Amniotic stem cell (primary cell): ENCODE data around the gene BLOC1S6.

Experiments used
- DNase-seq: peaks from one replicate; lab custom pipeline; 2025; lab: John Stamatoyannopoulos, UW

Gene BLOC1S6

DNA sequence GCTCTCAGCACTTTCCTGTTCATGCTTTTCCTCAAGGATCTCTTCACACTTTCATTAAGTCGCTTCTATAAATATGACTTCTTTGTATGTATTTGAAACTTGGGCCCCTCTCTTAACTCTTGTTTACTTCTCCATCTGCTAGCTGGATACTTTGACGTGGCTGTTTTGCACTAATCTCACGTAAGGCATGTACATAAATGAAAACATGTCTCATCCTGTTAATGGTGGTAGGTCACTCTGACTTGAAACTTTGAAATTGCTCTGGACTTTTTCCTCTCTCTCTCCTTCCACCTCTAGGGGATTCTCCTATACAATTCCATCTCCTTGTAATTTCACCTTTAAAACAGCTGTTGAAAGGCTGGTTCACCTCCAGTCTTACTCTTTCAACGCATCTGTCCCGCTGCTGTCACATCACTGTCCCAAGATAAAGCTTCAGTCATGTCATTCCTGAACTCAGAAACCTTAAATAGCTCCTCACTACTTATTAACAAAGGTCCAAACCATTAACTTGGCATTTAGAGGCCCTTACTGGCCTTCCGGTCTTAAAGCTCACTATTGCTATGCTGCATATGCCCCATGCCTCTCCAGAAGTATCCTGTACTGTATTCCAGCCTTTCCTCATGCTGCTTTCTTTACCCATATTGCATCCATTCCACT, 1.2 kb downstream of the BLOC1S6 start:
- no peak for DNase-seq

DNA sequence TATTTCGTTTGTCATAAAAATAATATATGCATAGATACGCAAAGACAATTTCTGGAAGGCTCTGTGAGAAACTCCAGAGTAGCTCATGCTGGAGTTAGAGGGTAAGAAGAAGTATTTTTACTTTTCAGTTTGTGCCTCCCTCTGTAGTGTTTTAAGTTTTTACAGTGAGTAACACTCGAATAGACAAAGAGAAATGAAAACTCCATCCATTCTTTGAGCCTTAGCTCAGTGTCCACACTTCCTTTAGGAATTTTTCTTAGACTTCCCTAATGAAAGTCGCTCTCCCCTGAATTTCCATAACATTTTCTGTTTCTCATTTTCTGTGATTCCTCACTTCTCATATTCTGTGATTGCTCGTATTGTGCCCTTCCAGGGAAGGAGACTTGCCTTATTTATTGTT, 2.1 kb downstream of the BLOC1S6 start:
- no peak for DNase-seq

DNA sequence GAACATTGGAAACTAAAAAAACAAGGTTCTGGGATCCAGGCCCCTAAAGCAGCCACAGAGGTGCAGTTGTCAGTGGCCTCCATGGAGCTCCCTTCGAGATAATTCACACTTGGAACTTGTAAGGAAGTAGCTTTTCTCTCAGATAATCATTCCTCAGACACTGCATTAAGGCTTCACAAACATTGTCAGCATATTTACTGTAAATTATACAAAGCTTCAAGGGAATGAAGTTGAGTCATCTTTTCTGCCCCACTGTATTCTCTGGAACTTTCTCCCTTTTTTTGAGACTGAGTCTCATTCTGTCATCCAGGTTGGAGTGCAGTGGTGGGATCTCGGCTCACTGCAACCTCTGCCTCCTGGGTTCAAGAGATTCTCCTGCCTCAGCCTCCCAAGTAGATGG, 7.1 kb downstream of the BLOC1S6 start:
- no peak for DNase-seq

DNA sequence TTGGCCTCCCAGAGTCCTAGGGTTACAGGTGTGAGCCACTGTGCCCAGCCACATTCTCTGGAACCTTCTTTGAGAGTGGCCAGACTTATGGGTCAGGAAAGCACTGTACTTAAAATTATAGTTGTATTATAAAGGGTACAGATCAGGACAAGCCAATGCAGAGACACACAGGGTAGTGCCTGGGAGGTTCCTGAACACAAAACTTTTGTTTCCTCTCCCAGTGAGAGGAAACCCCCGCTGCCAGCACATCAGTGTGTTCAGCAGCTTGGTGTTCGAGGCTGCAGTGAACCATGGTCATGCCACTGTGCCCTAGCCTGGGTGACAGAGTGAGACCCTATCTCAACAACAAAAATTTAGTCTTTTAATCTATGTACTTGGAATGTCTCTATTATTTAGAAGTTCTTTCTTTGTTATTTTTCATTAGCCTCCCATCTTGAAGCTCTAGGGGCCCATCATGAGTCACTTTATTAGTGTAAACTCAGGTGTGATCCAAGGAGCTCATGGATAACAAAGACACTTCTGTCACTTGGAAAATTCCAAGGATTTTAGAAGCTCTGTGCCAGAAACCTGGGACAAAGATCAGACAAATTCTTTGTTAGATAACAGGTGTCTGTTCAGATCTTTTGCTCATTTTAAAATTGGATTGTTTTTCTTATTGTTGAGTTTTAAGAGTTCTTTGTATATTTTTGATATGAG, 7.8 kb downstream of the BLOC1S6 start:
- DNase-seq = no peak

DNA sequence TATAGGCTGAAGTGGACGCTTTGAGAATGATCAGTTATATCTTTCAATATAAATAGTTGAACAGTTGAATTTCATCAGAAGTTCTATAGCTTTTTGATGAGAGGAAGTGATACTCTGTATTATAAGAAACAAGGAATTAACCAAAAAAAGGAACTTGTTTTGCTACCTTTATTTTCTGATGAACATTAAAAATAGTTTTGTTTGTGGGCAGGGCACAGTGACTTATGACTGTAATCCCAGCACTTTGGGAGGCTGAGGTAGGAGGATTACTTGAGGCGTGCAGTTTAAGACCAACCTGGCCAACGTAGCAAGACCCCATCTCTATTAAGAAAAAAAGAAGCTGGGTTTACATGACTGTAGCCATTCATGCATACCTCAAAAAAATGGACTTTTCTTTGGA, 16.7 kb downstream of the BLOC1S6 start:
- DNase-seq = no peak

DNA sequence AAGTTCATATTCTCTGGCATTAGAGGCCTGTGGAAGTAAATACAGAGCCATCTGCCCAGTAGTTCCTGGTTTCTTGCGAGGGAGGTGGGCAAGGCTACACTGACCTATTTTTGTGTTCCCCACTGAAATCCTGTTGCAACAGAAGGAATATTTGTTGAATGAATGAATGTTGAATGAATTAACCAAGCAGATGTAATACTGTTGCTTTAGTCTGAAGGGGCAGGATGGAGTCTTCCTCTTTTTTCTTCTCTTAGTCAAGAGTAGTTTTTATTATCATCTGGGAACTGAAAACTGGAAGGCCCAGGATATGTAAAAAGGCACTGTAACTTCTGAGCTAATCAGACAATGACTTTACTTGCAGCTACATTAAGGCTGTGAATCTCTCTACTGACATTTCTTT, 17.1 kb downstream of the BLOC1S6 start:
- DNase-seq = no peak

DNA sequence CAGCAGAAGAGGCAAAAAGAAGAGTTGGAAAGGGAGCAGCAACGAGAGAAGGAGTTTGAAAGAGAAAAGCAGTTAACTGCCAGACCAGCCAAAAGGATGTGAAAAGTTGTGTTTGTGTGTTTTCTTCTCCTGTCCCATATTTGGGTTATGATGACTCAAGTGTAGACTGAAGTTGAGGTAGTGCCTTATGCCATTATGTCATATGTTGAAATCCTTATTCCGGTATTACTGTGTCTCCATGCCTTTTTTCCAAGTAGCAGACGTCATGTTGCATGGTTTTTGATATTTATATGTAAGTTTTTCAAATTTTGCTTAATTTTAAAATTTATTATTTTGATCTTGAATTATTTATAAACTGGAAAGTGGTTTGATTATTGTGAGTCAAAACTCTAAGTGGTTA, 19.2 kb downstream of the BLOC1S6 start:
- no peak for DNase-seq

DNA sequence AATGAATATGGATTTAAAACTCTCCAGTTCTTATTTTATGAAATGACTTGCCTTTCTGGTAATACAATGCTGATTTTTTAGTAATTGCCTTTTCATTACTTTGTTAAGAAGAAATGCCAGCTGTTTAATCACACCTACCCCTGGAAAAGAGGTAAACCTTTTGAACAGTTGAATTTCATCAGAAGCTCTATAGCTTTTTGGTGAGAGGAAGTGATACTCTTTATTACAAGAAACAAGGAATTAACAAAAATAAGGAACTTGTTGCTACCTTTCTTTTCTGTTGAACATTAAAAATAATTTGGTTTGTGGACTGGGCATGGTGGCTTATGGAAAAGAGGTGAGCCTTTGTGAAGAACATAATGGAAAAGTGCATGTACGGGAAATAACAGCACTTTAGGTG, 19.7 kb downstream of the BLOC1S6 start:
- DNase-seq = no peak

DNA sequence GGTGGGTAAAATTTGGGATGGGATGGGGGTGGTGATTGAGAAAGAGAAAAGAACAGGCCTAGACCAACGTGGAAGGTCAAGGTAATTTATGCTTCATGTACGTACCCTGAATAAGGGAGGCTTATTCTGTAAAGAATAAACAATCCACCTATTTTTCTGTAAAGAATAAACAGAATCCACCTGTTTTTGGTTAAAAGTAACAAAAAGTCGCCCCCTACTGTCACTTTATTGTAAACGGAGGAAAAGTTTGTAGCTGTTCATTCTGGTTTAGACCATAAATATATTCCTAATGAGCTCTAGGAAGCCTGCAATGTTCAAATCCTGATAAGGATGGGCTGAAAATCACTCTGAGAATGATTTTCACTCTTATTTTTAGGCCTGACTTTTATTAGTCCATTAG, 24.1 kb downstream of the BLOC1S6 start:
- no peak for DNase-seq

DNA sequence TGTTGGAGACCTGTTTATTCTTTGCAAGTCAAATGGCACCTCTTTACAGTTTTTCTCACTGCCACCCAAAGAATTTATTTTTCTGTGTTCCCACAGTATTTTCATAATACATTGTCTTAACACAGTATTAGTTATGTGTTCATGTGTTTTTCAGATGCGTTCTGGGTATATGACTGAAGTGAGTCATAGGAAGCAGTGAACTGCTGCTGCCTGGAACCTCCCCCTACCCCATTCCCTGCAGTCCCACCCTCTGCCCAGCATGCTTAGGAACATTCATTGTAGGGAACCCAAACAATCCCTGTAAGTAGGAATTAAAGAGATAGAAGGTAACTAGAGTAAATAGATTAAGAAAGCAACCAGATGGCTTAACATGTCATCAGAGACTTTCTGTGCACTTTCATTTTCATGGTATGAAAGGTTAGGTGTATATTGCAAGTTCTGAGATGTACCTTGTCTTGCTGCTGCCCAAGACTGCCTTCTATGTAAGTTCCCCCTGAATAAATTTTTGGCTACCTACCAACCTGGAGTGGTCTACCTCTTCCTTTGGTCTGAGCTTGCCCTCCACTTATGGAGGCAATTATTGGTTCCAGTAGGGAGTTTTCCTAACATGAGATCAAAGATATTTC, 25.7 kb downstream of the BLOC1S6 start:
- no peak for DNase-seq

DNA sequence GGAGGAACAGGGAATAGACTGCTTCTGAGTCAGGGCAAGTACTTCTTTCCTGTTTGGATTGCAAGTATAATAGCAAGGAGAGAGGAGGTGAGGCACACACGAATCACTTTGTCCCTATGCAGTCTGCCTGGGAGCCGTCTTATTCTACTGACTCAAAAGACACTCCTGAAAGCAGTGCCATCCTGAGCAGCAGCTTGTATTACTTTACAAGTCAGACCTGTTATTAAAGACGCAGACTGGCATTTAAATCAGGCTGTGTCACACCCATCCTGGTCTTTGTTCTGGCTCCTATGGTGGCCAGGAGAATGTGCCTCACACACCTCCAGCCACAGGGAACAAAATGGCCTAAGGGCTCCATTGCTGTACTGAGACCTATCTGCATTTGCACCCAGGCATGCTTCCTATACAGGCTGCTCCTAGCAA, 29.7 kb downstream of the BLOC1S6 start:
- no peak for DNase-seq

DNA sequence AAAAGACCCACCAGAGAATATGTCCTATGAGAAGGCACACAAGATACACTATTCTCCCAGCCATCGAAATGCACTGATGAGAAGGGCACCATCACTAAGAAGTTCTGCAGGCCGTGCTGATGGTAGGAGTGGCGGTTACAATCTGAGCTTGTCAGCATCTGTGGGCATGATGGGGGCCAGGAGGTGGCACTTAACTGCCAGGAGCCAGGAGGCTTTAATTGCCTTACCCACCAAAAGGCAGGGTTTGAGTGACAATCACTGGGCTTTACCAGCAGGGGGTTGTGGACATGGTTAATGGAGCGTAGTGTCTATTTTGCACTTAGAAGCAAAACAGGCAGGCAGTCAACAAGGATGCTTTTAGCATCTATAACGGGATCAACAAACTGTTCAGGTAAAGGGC, 31.6 kb downstream of the BLOC1S6 start:
- no peak for DNase-seq

DNA sequence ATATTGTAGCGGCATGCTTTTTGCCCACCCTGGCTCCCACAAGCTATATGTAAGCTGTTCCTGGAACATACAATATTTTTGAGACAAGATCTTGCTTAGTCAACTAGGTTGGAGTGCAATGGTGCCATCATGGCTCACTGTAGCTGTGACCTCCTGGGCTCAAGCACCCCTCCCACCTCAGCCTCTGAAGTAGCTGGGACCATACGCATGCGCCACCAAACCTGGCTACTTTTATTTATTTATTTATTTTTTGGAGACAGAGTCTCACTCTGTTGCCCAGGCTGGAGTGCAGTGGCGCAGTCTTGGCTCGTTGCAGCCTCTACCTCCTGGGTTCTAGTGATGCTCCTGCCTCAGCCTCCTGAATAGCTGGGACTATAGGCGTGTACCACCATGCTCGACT, 41.0 kb downstream of the BLOC1S6 start:
- no peak for DNase-seq

DNA sequence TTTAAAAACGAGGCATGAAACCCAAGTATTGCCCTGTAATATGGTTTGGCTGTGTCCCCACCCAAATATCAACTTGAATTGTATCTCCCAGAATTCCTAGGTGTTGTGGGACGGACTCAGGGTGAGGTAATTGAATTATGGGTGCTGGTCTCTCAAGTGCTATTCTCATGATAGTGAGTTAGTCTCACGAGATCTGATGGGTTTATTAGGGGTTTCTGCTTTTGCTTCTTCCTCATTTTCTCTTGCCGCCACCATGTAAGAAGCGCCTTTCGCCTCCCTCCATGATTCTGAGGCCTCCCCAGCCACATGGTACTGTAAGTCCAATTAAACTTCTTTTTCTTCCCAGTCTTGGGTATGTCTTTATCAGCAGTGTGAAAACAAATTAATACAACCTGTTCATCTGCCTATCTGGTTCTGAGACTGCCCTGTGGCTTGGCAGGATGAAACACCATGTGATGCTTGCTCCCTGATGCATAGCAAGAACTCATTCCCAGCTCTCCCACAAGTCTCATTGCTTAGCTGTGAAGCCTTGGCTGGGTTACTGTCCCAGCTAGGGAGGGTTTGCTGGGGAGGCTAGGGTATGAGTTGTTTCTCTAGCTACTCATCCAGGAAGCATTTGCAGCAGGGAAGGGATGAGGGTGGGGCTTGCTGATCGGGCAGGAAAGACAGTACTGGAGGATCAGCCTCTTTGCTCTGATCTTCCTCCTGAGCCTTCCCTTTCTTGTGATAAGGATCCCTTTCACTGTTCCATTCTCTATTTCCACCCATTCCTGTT, 43.9 kb downstream of the BLOC1S6 start:
- peak; percentile 56 for DNase-seq

DNA sequence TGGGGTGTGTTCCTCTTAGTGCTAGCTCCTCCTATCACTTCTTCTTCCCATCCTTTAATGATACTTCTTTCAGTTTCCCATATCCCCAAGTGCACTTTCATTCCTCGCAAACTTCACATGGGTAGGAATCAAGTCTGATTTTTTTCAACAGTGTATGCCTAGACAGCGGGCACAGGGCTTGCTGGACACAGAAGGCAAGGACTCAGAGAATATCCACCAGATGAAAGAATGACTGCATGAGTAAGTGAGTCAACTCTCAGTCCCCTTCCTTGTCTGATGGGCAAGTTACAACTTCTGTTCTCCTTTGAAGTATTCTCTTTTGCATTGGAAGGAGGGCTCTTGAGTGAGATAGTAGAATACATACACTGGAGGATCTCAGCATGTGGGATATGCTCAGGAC, 44.6 kb downstream of the BLOC1S6 start:
- DNase-seq = no peak

DNA sequence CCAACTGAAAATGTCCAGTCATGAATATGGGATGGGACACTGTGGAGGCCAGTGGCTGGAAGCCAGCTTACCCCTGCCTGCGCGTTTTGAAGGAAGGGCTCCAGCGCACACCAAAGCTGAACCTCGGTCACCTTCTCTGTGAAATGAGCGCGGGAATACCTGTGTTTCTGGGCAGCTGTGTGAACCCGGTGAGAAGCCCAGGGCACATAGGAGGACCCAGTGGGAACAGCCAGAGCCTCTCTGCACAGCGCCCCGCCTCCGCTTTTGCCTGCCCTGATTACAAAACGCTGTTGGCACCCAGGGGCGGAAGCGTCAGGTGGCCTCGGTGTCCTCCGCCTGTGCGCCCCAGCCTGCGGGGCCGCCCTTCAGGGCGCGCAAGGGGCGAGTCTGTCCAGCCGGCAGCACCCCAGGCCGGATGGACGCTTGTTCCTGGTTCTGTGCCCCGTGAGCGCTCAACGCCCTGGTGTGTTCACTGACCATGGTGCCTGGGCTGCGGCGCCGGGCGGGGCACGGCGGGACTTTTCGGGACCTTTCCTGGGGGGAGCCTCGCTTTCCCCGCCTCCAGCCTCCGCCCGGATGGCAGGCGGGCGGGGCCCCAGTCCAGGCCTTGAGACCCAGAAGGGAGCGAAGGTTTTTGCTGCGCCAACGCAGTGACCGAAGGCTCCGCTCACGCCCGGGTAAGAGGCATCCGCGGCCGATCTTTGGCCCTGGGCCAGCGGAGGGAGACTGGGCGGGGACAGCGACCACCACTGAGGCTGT, 47.4 kb downstream of the BLOC1S6 start, which contains the start of gene SQOR:
Gene SQOR, plus strand, starts transcription at position 598 of the 759 bp plus-strand sequence. CDS start 23,895 bp downstream, outside the sequence.
- no peak for DNase-seq

DNA sequence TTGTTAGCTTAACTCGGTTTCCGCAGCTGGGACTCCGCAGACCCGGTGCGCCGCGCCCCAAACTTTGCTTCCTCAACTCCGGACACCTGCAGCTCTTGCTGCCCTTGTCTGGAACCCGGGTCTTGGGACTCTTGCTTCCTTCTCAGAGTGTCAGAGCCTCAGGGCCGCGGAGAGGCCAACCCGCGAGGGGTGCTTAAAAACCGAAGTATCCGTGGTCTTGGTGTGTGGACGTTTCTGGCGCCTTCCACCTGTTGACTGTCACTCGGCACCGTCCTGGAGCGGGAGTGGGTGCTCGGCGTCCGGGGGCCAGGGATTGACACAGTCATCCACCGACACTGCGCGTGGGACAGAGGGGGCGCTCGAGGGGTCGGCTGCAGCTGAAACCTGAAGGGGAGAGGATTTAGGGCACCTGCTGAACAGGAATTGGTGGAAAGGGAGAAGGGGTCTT, 48.0 kb downstream of the BLOC1S6 start:
- no peak for DNase-seq

DNA sequence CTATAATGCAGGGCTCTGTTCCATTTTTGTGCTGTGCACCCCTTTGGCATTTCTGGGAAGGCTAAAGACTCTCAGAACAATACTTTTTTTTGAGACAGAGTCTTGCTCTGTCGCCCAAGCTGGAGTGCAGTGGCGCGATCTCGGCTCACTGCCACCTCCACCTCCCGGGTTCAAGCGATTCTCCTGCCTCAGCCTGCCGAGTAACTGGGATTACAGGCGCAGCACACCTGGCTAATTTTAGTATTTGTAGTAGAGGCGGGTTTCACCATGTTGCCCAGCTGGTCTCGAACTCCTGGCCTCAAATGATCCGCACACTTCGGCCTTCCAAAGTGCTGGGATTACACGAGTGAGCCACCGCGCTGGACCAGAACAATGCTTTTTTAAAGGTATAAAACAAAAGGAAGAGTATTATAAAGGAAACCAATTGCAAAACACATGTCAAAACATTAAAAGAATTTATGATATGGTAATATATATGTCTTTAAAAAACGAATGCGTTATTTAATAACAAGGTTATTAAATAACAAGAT, 48.6 kb downstream of the BLOC1S6 start:
- DNase-seq = no peak

DNA sequence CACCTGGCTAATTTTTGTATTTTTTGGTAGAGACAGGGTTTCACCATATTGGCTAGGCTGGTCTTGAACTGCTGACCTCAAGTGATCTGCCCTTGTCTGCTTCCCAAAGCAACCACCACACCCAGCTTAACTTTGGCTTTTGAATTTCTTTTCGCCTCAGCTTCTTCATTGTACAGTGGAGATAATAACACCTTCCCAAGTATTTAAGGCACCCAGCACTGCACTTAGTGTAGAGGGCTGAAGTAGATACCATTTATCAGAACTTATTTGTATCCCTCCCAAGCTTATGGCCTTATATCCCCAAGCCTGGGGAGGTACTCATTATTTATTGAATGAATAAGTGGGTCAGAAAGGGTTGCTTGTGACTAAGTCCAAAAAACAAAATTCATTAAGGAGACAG, 50.0 kb downstream of the BLOC1S6 start:
- DNase-seq = no peak

DNA sequence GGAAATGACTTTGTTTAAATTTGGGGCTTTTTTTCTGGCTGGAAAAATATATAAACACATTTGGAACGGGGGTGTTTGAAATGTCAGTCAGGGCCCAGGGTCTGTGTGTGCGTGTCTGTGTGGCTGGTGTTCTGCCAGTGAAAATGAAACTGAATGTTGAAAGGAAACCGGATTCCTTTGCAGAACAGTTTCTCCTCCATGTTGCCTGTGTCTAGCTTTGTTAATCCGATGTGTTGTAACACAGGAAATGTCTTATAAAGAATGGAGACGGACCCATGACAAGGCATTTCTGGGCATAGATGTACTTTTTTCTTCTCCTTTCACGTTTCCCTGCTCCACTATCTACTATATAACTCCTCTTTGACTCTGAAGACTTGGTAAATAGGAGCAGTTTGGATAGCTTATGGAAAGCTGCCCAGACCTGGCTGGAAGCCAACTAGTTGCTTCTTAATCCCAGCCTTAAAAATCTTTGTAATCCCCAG, 50.4 kb downstream of the BLOC1S6 start:
- peak; percentile 64 for DNase-seq

DNA sequence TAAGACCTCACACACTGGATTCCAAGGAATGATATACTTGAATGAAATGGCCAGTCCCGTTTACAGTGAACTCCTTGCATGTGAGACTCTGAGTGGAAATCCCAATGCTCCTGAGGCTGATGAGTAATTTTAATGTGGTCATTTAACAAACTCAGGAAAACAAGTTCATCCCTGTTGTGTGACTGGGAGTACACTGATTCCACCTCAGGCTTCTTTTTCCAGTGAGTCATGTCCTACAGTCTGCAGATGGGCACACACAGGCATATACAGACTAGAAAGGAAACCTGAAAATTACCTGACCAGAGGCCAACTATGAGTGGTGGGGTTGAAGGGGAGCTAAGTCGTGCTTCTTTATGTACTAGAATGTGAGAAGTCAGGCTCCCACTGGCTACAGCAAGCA, 53.4 kb downstream of the BLOC1S6 start:
- peak; percentile 84 for DNase-seq
